Left ventricle myocardium superior (tissue), 1 donor: ENCODE results near the gene GNG7. TPM values are rescaled to one million over a fixed set of nuclear protein-coding genes. Genes with fewer than 3 reads are reported as not detected.
"Not testable (repeated sequence)": the region's sequence is repeated elsewhere in the genome, so short reads cannot be mapped to it uniquely, and the experiment has no call there.

ENCODE experiments used
- ATAC-seq: fragments of 200-7000 bp; cut with Tn5 transposase; one replicate; pipeline ENCODE4 v1.9.1; 2020; ENCODE audit warnings: mild to moderate bottlenecking, moderate library complexity
- DNase-seq: peaks from one replicate; pipeline ENCODE4 v3.0.0-alpha.2; 2020
- intact Hi-C: fragments of 100-400 bp; cut with micrococcal nuclease; formaldehyde crosslinking; loops from one replicate; pipeline ENCODE4 v1.11.0; 2022
- total RNA-seq: library from RNA; stranded (reverse); fragmentation: NEBNext Ultra II Directional; extraction: Animal tissue kit (Norgen Biotek cat#: 25700); gene quantifications from one replicate; pipeline ENCODE4 v1.2.1, GENCODE V29; 2021
- donor health status: DM: no; HTN: yes; CAD: no; lungs with severe emphysema.

GNG7 gene
- total RNA-seq, 1 donor from 2014 or later: 39.3 TPM

DNA sequence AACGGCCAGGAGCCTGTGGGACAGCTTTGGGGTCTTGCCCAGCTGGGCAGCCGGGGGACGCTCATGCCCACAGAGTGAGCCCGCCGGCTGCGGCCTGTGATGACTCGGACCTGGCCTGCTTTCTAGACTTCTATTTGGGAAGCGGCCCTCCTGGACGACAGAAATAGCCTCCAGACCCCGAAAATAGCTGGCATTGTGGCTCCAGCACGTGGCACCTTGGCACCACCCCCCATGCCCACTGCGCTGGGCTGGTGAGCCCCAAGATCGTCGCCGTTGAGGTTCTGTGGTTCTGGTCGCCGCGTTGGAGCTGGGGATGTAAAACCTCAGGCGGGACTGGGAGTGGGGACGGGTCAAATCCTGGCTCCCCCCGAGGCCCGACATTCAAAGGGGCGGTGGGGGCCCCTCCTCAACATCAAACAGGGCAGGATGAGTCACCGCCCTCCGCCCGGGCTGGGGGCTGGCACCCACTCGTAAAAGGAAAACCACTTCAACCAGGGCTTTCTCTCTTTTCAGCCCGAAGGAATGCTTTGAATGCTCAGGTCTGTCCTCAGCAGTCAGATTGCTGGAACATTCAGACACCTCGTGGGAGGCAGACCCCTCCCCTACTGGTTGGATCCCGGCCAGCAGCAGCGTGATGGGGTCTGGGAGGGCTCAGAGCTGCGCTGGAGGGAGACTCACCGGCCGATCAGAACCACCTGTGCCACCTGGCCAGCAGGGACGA lies 184.5 kb downstream of the GNG7 start:
- intact Hi-C loops: no loop called here
- no peak for DNase-seq
- ATAC-seq: peak; percentile 36

DNA sequence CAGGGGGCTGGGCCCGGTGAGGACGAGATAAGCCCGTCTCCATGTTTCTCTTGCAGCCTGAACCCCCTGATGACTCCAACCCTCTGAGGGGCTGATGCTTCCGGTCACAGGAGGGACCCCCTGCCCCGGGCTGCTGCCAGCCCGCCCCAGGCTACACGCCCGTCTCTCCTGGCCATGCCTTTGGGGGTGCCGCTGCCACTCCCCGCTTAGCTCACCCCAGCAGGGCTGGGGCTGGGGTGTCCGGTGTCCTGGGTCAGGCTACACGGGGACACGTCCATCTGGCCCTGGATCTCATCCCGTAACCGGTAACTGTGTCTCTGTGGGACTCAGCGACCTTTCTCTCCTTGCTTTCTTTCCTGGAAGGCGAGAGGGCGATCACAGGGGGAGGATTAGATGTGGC lies 185.8 kb downstream of the GNG7 start:
- ATAC-seq (no peak), DNase-seq (no peak)
- intact Hi-C loops: no loop called here

DNA sequence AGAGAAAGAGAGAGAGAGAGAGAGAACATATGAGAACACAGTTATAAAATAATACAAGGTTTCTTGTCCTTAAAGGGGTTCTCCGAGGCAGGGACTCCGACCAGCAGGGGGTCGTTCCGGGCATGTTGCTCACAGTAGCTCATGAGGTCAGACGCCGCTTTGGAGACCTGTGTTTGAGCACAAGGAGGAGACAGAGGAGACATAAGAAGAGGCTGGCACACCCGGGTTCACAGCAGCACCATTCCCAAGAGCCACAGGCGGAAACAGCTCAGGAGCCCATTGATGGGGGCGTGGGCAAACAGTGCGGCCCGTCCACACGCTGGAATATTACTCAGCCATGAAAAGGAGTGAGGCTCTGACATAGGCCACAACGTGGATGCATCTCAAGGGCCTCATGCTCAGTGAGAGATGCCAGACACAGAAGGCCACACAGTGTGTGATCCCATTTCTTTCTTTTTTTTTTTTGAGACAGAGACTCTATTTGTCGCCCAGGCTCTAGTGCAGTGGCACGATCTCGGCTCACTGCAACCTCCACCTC lies 187.4 kb downstream of the GNG7 start:
- intact Hi-C loops: no loop called here
- ATAC-seq (no peak), DNase-seq (no peak)

DNA sequence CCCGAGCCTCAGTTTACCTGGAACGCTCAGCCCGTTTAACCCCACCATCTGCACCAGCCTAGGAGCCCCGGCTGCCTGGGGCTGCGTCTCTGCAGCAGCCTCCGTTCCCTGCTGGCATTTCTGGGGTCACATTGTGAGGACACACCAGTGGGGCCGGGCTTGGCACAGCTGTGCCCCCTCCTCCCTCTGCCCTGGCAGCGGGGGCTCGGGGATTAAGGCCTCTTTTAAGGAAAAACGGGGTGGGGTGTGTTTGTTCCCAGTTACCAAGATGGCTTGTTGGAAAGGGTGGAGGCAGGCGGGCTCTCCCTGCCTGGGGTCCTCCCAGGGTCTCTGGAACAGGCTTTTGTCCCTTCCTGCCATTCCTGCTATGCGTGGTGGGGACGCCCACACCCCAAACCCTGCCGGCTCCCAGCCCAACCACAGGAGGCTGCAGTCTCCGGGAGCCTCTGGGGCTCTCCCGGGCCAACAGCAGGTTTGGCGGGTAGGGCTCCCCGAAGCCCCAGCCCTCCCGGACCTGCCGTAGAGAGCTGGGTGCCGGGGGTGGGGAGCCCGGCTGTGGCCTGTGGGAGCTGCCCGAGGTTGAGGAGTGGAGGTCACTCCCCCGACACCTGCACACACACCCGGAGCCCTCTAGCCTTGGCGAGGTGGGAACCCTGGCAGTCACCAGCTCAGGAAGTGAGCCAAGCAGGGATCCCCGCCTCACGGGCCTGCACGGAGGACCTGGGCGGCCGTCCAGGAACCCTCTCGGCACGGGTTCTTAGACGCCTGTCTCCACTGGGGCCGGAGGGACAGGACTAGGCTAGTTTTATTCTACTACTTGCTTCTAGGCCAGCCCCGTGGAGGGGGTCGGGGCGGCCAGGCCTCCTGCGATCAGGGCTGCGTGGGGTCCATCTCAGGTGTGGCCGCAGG lies 189.7 kb downstream of the GNG7 start:
- DNase-seq (peak; percentile 46), ATAC-seq (peak; percentile 50)
- intact Hi-C loops: no loop called here

DNA sequence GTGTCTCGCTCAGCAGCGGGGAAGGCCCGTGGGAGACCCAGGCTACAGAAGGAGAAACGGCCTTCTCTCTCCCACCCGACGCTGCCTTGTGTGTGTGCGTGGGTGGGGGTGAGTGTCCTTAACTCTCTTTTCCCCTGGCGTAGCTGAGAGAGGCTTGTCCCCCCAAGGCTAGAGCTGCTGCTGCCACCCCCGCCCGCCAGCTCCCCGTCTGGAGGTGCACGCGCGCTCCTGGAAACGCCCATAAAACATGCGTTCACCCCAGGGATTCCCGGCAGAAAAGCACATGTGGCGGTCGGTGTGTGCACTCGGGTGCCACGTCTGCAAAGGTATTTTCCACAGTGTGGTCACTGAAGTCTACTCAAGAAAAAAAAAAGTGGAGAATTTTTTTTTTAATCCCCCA lies 190.5 kb downstream of the GNG7 start:
- ATAC-seq: no peak
- intact Hi-C loops: no loop called here
- DNase-seq: no peak

DNA sequence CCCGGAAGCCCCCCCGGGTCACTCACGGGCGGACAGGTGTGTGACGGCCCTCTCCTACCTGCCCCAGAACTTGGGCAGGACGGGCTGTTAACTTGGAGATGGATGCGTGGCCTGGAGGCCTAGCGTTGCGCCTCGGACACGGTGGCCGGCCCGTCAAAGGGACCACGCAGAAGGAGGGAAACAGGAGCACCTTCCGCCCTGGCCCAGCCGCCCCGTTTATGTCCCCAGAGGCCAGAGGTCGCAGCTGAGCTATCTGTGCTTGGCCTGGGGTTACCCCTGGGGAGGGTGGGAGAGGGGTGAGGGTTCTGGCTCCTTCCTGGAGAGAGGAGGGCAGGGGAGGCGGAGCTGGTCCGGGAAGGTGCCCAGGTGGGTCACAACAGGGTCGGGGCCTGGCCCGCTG lies 190.9 kb downstream of the GNG7 start:
- no peak for ATAC-seq
- intact Hi-C loops: no loop called here
- DNase-seq: no peak

DNA sequence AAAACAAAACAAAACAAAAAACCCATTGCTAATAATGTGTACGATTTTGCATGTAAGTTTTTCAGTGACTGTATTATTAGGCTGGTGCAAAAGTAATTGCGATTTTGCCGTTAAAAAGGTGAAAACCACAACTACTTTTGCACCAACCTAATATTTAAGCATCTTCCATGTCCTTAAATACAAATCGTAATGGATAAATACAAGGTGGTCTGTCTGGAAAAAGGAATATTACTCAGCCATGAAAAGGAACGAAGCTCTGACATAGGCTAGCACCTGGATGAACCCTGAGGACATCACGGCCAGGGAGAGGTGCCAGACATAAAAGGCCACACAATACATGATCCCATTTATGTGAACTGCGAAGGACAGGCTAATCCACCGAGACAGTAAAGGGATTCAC lies 193.4 kb downstream of the GNG7 start:
- DNase-seq (no peak), ATAC-seq (no peak)
- intact Hi-C loops: no loop called here

DNA sequence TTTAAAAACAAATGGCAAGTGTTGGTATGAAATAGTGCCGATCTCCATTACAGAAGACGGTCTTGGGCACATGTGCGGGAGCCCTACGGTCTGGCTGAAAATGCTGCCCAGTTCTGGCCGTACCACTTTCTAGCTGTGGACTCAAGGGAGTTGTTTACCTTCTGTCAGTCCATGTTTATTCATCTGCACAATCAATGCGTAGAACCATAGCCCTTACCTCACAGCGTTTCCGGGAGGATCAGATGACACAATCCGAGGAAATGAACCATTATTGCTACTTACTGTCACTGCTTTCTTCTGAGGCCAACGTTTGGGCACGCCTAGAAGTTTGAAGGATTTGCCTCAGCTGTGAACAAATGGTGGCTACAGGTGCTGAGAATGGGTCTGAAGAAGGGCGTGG lies 195.4 kb downstream of the GNG7 start:
- no peak for ATAC-seq
- intact Hi-C loops: no loop called here
- DNase-seq: no peak

DNA sequence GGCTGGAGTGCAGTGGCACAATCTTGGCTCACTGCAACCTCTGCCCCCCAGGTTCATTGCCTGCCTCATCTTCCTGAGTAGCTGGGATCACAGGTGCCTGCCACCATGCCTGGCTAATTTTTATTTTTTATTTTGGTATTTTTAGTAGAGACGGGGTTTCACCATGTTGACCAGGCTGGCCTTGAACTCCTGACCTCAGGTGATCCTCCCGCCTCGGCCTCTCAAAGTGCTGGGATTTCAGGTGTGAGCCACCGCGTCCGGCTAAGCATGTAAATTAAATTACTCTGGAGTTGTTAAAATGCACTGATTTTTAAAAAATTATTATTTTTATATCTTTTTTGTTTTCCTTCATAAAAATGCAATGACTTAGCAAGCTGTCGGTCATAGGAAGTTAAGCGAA lies 195.8 kb downstream of the GNG7 start:
- DNase-seq, intact Hi-C loops, ATAC-seq: not testable (repeated sequence)

DNA sequence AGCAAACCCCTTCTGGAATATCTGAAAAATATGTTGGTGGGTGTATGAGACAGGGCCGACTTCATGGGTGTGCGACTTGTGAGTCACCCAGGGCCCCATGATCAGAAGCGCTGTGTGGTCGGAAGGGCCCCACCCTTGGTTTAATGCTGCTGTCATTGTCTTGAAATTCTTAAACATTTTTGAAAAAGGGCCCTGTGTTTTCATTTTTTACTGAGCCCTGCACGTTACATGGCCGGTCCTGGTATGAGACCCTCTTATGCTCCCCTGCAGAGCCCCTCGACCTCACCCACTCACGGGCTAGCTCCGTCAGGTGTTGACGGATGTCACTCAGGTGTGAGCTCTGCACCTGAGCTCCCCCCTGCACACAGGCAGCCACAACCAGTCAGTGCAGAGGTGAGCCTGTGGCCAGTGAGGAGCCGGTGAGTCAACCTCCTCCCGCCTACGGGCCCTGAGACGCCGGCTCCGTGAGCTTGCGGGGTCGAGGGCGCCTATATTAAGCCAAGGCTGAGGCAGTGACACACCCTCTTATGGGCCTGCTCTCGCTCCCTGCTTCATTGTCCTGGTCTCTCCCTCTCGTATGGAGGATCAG lies 198.9 kb downstream of the GNG7 start:
- DNase-seq (no peak), ATAC-seq (no peak)

DNA sequence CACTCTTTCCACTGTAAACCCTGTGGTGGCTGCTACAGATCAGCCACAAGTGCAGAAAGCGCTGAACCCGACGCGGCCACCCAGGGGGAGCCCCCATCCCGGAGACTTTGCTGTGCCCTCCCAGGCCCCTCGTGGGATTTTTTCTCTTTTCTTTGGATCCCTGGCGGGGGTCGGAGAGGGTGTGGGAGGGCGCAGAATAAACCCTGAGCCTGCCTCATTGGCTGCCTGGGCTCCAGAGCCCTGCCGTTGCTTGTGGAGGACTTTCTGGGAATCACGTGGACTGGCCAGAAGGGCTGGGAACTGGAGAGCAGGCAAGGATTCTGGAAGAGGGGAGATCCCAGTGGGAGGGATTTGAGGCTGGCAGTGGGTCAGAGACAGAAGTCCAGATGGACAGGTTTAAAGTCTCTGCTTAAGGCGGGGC lies 201.6 kb downstream of the GNG7 start:
- intact Hi-C loops: no loop called here
- ATAC-seq (no peak), DNase-seq (no peak)

More for the DNA sequence above, 198.9 kb downstream of the GNG7 start:
- intact Hi-C loops: no loop called here

DNA sequence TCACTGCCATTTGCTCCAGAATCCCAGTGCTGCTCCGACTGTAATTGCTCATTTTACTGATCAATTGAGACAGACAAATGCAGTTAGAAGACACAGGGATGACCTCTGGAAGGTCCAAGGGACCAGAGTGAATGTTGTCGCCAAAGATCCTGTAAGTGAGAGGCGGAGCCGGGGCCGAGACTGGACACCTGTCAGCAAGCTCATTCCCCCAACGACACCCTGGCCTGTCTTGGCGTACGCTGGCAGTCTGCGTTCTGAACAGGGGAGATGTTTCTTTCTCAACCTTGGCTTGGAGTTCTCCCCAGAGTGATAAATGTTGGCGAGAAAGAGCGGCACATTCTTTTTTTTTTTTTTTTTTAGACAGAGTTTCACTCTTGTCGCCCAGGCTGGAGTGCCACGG lies 202.3 kb downstream of the GNG7 start:
- DNase-seq (no peak), ATAC-seq (no peak)
- intact Hi-C loops: no loop called here

DNA sequence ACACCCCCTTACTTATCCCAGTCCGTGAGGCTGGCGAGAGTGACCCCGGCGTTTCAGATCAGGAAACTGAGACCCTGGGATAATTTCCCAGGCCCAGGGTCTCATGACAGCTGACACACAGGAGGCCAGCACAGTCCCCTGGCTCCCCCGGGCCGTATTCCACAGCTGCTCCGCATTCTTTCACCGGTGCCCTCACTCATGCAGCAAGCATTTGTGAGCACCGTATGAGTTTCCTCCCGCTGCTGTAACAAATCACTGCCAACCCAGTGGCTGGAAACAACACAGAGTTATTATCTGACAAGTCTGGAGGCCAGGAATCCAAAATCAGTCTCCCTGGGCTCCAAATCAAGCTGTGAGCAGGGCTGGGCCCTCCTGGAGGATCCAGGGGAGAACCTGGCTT lies 205.3 kb downstream of the GNG7 start:
- DNase-seq (no peak), ATAC-seq (no peak)
- intact Hi-C loops: no loop called here

DNA sequence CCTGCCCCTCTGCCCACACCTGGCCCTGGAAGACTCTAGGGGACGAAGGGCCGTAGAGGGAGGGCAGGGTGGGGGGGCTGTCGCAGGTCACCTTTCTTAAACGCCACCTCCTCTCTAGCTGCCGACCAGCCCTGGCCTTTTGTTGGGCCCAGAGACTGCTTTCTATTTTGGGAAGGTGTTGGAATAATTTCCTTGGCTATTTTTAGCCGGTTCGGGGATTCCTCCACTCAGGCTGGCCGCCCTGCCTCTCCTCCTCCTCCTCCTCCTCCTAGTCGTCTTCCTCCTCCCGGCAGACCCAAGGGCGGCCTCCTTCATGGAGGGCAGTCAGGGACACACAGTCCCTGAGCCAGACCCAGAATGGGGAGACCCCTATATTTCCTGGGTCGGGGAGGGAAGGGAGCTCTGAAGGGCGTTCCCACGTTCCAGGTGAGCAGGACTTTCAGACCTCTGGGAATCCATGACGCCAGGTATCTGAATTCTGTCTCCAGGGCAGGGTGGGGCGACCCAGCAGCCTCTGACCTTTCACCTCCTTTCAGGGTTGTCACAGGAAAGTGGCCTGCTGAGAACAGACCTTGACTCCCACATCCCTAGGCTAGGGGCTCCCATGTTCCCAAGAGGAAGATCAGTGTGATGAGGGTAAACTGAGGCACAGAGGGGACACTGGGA lies 206.7 kb downstream of the GNG7 start:
- intact Hi-C loops: no loop called here
- ATAC-seq: peak; percentile 78
- peak; percentile 68 for DNase-seq

DNA sequence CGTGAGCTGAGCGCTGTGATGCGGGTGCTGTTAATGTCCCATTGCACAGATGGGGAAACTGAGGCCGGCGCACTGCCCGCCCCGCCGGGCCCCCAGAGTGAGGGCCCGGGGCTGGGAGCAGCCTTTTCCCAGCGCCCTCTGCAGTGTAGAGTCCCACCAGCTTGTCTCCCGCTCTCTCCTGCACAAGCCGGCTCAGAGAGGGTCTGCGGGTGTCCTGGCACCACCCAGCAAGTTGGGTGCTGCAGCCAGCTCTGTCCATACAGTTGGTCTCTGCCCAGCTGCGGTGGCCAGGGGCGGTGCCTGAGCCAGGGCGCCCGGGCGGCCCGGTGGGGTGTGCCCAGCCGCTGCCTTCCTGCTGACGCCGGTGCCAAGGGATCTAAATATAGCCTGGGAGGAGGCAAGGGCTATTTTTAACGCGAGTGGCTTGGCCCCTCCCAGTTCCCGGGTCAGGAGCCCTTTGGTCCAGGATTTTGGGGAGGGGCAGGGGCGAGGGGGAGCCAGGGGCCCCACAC lies 207.3 kb downstream of the GNG7 start:
- DNase-seq (peak; percentile 88), ATAC-seq (peak; percentile 93)
- intact Hi-C loops: no loop called here

DNA sequence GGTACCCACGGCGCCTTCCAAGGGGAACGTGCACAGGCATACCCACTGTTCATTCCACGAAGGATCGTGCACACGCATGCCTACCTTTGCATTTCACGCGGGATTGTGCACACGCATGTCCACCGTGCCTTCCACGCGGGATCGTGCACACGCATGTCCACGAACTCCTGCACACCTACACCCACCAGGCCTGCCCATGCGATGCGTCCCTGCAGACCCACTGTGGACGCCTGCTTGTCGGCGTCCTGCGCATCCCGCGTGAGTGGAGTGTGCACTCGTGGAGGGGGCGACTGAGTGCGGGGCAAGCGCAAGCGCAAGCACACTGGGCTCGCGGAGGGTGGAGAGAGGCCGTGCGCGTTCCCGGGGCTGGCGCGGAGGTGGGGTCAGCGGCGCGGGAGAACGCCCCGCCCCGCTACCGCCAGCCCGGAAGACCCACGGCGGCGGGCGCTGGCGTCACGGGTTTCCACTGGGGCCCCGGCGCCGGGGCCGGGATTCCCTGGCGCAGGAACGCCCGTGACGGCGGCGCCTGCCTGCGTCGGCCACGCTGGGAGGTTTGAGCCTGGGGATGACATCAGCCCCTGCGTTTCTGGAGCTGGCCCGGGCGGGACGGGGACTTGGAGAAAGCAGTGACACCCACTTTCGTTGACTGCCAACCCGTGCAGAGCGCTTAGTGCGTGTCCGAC lies 207.9 kb downstream of the GNG7 start:
- DNase-seq (peak; percentile 88), ATAC-seq (peak; percentile 78)
- intact Hi-C loops: no loop called here

DNA sequence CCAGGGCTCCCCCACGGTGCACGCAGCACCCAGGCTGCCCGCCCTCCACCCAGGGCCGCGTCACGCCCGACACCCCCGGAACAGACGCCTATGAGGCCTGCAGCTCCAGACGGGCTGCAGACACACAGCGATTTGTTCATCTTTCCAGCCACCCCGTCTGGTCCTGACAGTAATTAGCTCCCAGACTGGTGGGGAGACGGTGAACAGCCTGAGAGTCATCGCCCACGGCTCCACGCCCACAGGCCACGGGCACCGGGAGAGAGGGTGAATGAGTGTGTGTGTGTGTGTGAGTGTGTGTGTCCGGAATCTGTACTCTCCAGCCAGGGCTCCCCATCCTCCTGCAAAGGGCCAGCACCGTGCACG lies 208.4 kb downstream of the GNG7 start:
- intact Hi-C loops: no loop called here
- peak; percentile 34 for DNase-seq
- no peak for ATAC-seq

DNA sequence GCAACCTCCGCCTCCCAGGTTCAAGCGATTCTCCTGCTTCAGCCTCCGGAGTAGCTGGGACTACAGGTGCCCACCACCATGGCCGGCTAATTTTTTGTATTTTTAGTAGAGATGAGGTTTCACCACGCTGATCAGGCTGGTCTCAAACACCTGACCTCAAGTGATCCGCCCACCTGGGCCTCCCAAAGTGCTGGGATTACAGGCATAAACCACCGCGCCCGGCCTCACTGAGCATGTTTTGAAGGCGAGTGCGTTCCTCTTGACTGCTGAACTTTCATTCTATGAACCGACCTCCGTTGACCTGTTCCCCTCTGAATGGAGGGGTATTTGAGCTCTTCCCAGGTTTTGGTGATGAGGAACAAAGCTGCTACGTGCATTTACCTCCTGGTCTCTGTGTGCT lies 209.0 kb downstream of the GNG7 start:
- intact Hi-C loops, DNase-seq, ATAC-seq: not testable (repeated sequence)

DNA sequence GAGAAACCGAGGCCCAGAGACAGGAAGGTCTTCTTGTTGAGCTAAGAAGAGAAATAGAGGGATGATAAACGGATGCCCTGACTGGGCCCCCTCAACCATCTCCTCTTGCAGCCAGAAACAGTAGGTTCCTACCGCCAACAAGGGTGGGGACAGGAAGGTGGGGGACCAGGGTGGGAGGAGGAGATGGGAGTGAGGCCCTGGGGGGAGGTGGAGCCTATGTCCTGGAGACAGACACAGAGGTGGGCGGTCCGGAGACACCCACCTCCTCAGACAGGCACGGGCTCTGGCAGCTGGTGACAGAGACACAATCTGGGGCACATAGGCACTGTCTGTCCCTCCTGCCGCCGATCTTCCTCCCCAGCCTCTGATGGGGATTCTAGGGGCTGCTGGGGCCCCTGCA lies 209.6 kb downstream of the GNG7 start:
- no peak for ATAC-seq
- DNase-seq: no peak
- intact Hi-C loops: no loop called here
